OCI-LY7 (cell line): ENCODE results near the gene GATA5. TPM values are rescaled to one million over a fixed set of nuclear protein-coding genes. Genes with fewer than 3 reads are reported as not detected.

Experiments
- BruUV-seq: library from RNA; stranded (reverse); fragments of 400-500 nt; replicated peaks from 2 replicates; lab custom pipeline; 2021; lab: Mats Ljungman, UMichigan
- CTCF ChIA-PET: fragments of 300-600 bp; sonication (Branson Sonifier 250); formaldehyde crosslinking; loops from one replicate; lab custom pipeline; 2022; ENCODE audit warnings: antibody characterized with exemption; ENCODE audit not compliant: unreplicated experiment; lab: Charles Lee
- POLR2A ChIA-PET: fragments of 300-600 bp; sonication (Branson Sonifier 250); formaldehyde crosslinking; loops from one replicate; lab custom pipeline; 2022; ENCODE audit warnings: antibody characterized with exemption; lab: Charles Lee
- DNase-seq: peaks from one replicate; pipeline ENCODE4 v3.0.0-alpha.2; 2015; ENCODE audit warnings: low spot score
- H2AFZ ChIP-seq: fragments of 200-600 bp; sonication (generic), shearing (Covaris generic); 2 replicates; pipeline ENCODE4 v1.6.1; 2014; ENCODE audit warnings: mild to moderate bottlenecking, antibody characterized with exemption, low read length, moderate library complexity
- H3K27ac ChIP-seq: fragments of 200-600 bp; sonication (generic); 2 replicates; pipeline ENCODE4 v1.5.1; 2014; ENCODE audit warnings: mixed run types, low read depth, mild to moderate bottlenecking, moderate library complexity, low read length, inconsistent platforms; ENCODE audit not compliant: poor library complexity, severe bottlenecking
- H3K36me3 ChIP-seq: fragments of 200-600 bp; sonication (generic); 2 replicates; pipeline ENCODE4 v1.6.1; 2014; ENCODE audit warnings: mild to moderate bottlenecking, antibody characterized with exemption, low read length, moderate library complexity, mixed read lengths; ENCODE audit not compliant: insufficient read depth
- H3K4me1 ChIP-seq: fragments of 200-600 bp; sonication (generic); 2 replicates; pipeline ENCODE4 v1.5.1; 2014; ENCODE audit warnings: mild to moderate bottlenecking, low read length; ENCODE audit not compliant: insufficient read depth, poor library complexity, severe bottlenecking
- H3K4me2 ChIP-seq: fragments of 200-600 bp; sonication (generic); 2 replicates; pipeline ENCODE4 v1.6.1; 2014; ENCODE audit warnings: mild to moderate bottlenecking, low read length
- H3K4me3 ChIP-seq: fragments of 200-600 bp; sonication (generic); 2 replicates; pipeline ENCODE4 v1.5.1; 2014; ENCODE audit warnings: mild to moderate bottlenecking, low read depth, low read length; ENCODE audit not compliant: poor library complexity, severe bottlenecking
- H3K79me2 ChIP-seq: fragments of 200-600 bp; sonication (generic); 2 replicates; pipeline ENCODE4 v1.6.1; 2016; ENCODE audit warnings: low read depth, mild to moderate bottlenecking, low read length, moderate library complexity, mixed read lengths; ENCODE audit not compliant: insufficient read depth
- H3K9me2 ChIP-seq: fragments of 200-600 bp; sonication (generic); 2 replicates; pipeline ENCODE4 v1.6.1; 2016; ENCODE audit warnings: mild to moderate bottlenecking, low read length, mixed read lengths; ENCODE audit not compliant: insufficient read depth
- H3K9me3 ChIP-seq: fragments of 200-600 bp; sonication (generic); 2 replicates; pipeline ENCODE4 v1.6.1; 2014; ENCODE audit warnings: mild to moderate bottlenecking, mixed run types, low read length, mixed read lengths
- H4K20me1 ChIP-seq: fragments of 200-600 bp; sonication (generic); 2 replicates; pipeline ENCODE4 v1.6.1; 2014; ENCODE audit warnings: mild to moderate bottlenecking, antibody characterized with exemption, low read length, moderate library complexity, mixed read lengths; ENCODE audit not compliant: insufficient read depth
- EZH2phosphoT487 ChIP-seq: fragments of 200-600 bp; sonication (generic); IDR thresholded peaks from 2 replicates; pipeline ENCODE4 v1.6.1; 2018; ENCODE audit warnings: low read depth, borderline replicate concordance, mild to moderate bottlenecking, mixed run types, antibody characterized with exemption, low read length, moderate library complexity, mixed read lengths
- intact Hi-C: fragments of 100-400 bp; cut with micrococcal nuclease; formaldehyde crosslinking; loops from one replicate; pipeline ENCODE4 v1.10.0; 2022; ENCODE audit not compliant: unreplicated experiment
- total RNA-seq, 2 experiments: library from RNA; depleted of rRNA in 1 of 2; stranded (reverse); fragments of >200 nt in 1 of 2; shearing (Covaris generic) in 1 of 2; gene quantifications; 2 replicates each; pipeline ENCODE4 v1.2.3, GENCODE V29; 2014 to 2022
- TF ChIP-seq, protein P1 (sequence below): fragments of 200-600 bp; sonication (generic); conservative IDR thresholded peaks from 2 replicates; pipeline ENCODE4 v1.5.1; 2014; ENCODE audit warnings: mild to moderate bottlenecking, antibody characterized with exemption, low read length, moderate library complexity, mixed read lengths

The GATA5 gene
- total RNA-seq, 2 experiments from 2014 or later, result not detected

DNA sequence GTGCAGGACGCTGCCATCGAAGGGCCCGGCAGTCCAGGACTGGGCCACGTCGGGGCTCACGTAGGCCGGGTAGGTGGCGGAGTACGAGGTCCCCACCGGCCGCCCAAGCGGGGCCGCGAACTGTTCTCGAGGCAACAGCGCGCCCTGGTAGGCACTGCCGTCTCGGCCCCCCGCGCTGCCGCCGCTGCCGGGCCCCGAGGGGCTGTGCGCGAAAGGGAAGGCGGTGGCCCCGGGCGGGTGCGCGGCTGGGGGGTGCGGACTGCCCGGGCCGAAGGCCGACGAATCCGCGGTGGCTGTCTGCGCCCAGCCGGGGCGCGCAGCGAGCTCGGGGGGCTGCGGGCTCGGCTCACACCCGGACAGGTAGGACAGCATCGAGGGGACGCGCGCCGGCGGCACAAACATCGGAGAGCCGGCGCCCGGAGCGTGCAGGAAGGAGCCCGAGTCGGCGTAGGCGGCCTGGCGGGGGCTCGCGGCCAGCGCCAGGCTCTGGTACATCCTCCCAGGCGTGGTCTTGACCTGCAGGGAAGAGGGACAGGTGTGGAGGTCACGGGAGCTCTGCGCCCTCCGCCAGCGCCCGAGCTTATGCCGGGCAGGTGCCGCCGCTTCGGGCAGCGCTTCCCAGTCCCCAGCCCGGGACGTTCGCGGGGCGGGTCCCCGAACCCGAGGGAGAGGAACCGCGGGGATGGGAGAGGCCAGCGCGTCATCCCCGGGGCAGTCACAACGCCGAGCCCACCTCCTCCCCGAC lies 596 bp downstream of the GATA5 start:
- H3K9me3 ChIP-seq, result no peaks in the 10 kb centered on the region
- POLR2A ChIA-PET, result no interaction called here
- CTCF ChIA-PET, result no interaction called here
- H3K4me2 ChIP-seq, result no peak overlapping the region
- TF ChIP-seq, protein P1, sequence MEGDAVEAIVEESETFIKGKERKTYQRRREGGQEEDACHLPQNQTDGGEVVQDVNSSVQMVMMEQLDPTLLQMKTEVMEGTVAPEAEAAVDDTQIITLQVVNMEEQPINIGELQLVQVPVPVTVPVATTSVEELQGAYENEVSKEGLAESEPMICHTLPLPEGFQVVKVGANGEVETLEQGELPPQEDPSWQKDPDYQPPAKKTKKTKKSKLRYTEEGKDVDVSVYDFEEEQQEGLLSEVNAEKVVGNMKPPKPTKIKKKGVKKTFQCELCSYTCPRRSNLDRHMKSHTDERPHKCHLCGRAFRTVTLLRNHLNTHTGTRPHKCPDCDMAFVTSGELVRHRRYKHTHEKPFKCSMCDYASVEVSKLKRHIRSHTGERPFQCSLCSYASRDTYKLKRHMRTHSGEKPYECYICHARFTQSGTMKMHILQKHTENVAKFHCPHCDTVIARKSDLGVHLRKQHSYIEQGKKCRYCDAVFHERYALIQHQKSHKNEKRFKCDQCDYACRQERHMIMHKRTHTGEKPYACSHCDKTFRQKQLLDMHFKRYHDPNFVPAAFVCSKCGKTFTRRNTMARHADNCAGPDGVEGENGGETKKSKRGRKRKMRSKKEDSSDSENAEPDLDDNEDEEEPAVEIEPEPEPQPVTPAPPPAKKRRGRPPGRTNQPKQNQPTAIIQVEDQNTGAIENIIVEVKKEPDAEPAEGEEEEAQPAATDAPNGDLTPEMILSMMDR, result no peak
- no peak for TF ChIP-seq EZH2phosphoT487
- intact Hi-C loops, result no loop called here
- no peaks in the 10 kb centered on the region for H3K79me2 ChIP-seq
- no peak overlapping the region for H2AFZ ChIP-seq
- no peaks in the 10 kb centered on the region for H3K9me2 ChIP-seq
- H3K4me3 ChIP-seq, result no peak overlapping the region
- H3K36me3 ChIP-seq, result no peaks in the 10 kb centered on the region
- H3K27ac ChIP-seq, result no peak overlapping the region
- H4K20me1 ChIP-seq, result no peaks in the 10 kb centered on the region
- no peak for DNase-seq
- BruUV-seq, result no TSS peak
- H3K4me1 ChIP-seq, result no peaks in the 10 kb centered on the region

DNA sequence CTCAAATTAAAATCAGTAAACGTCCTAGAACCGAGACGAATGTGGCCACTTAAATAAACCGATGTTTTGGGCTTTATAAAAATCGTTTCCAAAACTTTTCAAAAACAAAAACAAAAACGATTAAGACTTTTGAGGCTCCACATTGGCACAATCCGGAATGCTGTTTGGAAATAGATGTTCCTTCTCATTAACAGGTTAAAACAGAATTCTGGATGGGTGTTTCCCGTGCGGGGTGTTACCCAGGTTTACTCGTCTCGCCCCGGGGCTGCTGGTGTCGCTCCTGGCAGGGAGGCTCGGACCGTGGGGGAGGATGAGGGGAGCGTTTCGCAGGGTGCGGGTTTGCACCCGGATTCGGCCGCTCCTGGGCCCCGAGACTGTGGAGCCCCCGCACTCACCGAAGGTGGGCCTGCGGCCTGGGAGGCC lies 1.2 kb downstream of the GATA5 start:
- no peak for TF ChIP-seq EZH2phosphoT487
- TF ChIP-seq, protein P1, result no peak
- Histone ChIP-seq H3K9me2 (no peaks in the 10 kb centered on the region), H2AFZ (no peak overlapping the region), H3K27ac (no peak overlapping the region), H3K4me1 (no peaks in the 10 kb centered on the region), H3K79me2 (no peaks in the 10 kb centered on the region), H3K36me3 (no peaks in the 10 kb centered on the region), H3K4me2 (no peak overlapping the region), H4K20me1 (no peaks in the 10 kb centered on the region), H3K4me3 (no peak overlapping the region), H3K9me3 (no peaks in the 10 kb centered on the region)
- no peak for DNase-seq
- ChIA-PET POLR2A (no interaction called here), CTCF (no interaction called here)
- intact Hi-C loops, result no loop called here
- BruUV-seq, result no TSS peak

DNA sequence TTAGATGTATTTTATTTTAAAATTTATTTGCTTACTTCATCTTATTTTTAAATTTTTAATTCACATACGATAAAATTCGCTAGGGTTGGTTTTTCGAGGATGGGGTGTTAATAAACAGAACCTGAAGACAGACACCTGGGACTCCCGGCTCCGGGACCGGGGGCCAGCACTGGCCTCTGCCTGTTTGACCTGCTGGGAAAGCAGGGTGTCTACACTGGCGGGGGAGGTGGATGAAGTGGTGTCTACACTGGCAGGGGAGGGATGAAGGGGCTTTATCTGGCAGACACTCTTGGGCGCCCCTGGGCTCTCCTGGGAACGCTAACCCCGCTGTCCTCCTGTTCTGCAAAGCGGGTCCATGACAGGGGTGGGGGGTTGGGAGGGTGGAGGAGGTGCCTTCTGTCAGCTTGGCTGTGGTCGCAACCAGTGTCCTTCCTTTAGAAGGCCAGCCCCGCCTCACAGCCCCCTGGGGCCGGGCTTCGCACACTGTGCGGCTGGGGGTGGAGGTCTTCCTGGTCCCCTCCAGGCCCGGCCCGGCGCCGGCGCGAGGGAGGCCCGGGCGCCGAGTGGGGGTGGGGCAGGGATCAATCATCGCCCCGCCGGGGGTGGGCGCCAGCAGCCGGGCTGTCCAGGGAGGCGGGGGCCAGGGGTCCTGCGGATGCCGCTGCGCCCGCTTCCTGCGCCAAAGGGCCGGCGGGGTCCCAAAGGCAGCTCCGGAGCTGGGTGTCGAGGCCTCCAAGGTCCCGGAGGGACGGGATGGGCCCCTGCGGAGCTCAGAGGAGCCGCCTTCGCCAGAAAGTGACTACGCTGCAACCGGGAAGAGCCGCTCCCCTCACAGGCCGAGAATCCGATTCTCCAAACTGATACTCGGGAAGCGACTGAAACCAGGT lies 1.8 kb downstream of the GATA5 start:
- no peak for DNase-seq
- Histone ChIP-seq H3K36me3 (no peaks in the 10 kb centered on the region), H2AFZ (no peak overlapping the region), H3K4me2 (no peak overlapping the region), H3K79me2 (no peaks in the 10 kb centered on the region), H3K9me3 (no peaks in the 10 kb centered on the region), H3K4me3 (no peak overlapping the region), H3K4me1 (no peaks in the 10 kb centered on the region), H4K20me1 (no peaks in the 10 kb centered on the region), H3K27ac (no peak overlapping the region), H3K9me2 (no peaks in the 10 kb centered on the region)
- POLR2A ChIA-PET, result no interaction called here
- intact Hi-C loops, result no loop called here
- CTCF ChIA-PET, result no interaction called here
- BruUV-seq, result no TSS peak
- no peak for TF ChIP-seq EZH2phosphoT487
- TF ChIP-seq, protein P1, result no peak
